Fibroblast of villous mesenchyme (primary cell): ENCODE measurements around the gene PPP2R2C. TPM values are rescaled to one million over a fixed set of nuclear protein-coding genes. Genes with fewer than 3 reads are reported as not detected.

Source experiments
- DNase-seq: peaks from one replicate; pipeline ENCODE4 v3.0.0-alpha.2; 2010; ENCODE audit warnings: low read depth
- H3K4me3 ChIP-seq: 2 replicates; pipeline ENCODE4 v1.5.1; 2011; ENCODE audit warnings: low read depth, mild to moderate bottlenecking, low read length
- total RNA-seq: library from RNA; depleted of rRNA; stranded (reverse); fragments of >200 nt; gene quantifications from 2 replicates; pipeline ENCODE4 v1.2.3, GENCODE V29; 2012
- TF ChIP-seq, protein P1 (sequence below): IDR thresholded peaks from 2 replicates; pipeline ENCODE4 v1.5.1; 2012; ENCODE audit warnings: low read depth, mild to moderate bottlenecking, low read length; ENCODE audit not compliant: insufficient read depth

Gene PPP2R2C
- total RNA-seq, 1 donor: not detected

DNA sequence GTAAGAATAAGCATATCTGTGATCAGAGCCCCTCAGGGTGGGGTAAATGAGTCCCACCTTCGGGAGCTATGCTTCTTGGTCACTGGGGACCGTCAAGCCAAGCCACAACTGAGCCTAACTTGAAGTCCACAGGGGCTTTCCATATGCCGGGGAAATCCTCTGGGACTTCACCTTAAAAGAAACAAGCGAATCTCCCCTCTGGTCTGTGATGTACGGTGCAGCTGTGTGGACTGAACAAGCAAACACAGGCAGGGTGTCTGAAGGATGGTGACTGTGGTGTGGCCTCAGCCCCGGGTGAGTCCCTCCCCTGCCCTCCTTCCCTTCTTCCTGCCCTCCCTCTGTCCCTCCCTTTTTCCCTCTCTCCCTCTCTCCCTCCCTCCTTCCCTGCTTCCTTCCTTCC is 29.7 kb upstream of the PPP2R2C start:
- no peak for DNase-seq
- no peak overlapping the region for H3K4me3 ChIP-seq
- TF ChIP-seq, protein P1, sequence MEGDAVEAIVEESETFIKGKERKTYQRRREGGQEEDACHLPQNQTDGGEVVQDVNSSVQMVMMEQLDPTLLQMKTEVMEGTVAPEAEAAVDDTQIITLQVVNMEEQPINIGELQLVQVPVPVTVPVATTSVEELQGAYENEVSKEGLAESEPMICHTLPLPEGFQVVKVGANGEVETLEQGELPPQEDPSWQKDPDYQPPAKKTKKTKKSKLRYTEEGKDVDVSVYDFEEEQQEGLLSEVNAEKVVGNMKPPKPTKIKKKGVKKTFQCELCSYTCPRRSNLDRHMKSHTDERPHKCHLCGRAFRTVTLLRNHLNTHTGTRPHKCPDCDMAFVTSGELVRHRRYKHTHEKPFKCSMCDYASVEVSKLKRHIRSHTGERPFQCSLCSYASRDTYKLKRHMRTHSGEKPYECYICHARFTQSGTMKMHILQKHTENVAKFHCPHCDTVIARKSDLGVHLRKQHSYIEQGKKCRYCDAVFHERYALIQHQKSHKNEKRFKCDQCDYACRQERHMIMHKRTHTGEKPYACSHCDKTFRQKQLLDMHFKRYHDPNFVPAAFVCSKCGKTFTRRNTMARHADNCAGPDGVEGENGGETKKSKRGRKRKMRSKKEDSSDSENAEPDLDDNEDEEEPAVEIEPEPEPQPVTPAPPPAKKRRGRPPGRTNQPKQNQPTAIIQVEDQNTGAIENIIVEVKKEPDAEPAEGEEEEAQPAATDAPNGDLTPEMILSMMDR: no peak

DNA sequence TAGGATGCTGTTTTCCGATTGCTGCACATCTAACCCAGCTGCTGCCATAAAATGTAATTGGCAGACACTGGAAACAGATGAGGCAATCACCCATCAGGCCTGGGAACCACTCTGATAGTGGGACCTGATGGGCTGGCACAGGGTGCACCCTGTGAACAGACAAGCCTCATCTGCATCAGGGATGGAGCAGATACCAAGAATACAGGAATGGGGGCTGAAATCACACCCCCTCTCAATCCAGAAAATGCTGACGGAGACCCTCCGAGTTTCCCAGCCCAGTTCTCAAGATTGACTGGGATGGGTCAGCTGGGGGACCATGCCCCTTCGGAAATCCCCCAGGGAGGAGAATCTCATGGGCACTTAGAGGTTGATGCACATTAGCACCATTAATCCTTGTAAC is 28.8 kb upstream of the PPP2R2C start:
- DNase-seq: no peak
- TF ChIP-seq, protein P1: no peak
- no peak overlapping the region for H3K4me3 ChIP-seq

DNA sequence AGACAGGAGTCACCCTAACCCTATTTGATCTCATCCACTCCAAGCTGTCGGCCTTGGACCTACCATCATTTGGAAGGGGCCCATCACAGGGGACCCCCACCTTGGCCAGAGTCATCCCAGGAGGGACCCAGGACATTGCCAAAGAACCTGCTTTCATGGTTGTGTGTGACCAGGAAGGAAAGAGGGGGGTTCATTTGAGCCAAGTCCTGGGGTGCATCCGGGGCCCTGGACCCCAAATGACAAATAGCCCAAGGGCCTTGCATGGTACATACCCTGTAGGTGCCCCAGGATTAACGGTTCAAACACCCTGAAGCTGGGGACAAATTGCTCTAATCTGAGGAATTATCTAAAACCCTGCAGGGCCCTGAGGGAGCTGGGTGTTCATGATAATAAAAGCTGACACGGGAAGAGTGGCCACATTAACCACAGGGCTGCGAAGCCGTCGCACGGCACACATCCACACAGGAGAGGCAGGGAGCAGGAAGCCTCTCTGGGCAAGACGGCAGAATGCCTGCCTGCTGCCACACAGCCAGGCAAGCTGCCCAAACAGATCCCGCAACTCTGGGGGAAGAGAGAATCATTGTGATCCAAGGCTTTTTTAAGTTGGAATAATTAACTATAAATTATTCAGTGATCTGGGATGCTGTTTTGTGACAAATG is 28.2 kb upstream of the PPP2R2C start:
- no peak overlapping the region for H3K4me3 ChIP-seq
- DNase-seq: no peak
- TF ChIP-seq, protein P1: no peak

DNA sequence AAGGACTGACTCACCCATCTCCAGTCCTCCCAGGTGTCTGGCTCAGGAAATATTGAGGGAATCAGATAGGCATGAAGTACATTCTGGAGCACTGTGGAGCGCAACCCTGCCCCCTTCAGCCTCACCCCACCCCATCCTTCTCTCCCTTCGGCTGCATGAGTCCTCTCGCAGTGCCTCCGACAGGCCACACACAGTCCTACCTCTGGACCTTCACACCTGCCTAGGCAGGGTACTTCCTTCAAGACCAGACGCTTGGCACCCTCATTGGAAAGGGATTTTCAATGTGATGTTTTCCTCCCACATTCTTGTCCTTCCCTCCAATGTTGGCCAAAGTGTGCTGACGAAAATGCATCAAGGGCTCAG is 26.8 kb upstream of the PPP2R2C start:
- TF ChIP-seq, protein P1: no peak
- no peak for DNase-seq
- H3K4me3 ChIP-seq: no peak overlapping the region

DNA sequence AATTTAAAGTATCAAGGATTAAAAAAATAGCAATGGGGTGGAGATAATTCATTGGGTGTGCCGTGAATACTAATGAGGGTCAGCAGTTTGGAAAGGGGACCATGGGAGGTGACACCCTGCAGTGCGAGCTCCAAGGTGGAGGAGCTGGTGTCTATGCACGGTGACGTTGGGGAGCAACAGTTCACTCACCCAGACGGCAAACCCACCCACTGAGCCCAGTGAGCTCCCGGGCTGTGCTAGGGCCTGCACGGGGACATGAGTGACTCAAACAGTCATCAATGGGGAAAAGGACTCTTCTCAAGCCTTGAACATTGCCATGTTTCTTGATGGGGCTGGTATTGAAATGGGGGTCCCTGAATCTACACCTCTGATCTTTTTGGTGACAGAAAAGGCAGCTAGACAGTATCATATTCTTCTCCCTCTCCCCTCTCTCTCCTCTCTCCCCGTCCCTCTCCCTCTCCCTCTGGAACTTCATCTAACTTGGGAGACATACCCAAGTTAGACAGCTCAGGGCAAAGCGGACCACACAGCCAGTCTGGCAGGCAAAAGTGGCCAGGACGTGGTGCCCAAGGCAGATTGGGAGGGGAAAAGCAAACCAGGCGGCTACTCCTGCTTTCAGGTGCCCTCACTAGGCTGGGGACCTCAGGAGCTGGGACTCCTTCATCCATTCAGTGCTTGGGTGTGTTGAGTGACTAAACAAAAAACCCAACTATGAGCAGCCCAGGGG is 26.3 kb upstream of the PPP2R2C start:
- DNase-seq: no peak
- TF ChIP-seq, protein P1: no peak

DNA sequence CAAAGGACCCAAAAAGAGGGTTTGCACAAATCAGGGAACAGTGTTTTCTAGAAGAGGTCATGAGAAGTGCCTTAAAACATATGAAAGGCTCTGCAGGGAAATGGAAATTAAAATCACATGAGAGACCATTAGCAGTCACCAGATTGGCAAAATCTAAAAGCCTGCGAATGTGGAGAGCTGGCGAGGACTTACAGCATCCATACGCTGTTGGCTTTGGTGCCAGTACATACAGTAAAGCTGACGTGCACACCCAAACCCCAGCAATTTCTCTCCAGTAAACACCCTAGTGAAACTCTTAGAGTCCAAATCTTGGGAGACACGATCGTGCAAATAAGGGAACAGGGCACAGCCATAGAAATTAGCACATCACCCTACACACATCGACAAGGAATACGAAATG is 25.4 kb upstream of the PPP2R2C start:
- TF ChIP-seq, protein P1: no peak
- H3K4me3 ChIP-seq: no peak overlapping the region

More for the DNA sequence above, 26.3 kb upstream of the PPP2R2C start:
- H3K4me3 ChIP-seq: no peak overlapping the region

More for the DNA sequence above, 25.4 kb upstream of the PPP2R2C start:
- no peak for DNase-seq
